ENCODE data around the gene TOLLIP.

The TOLLIP gene

GRCh38 chr11:1225386-1226225 lies 83.8 kb downstream of the TOLLIP start:
- Histone ChIP-seq H3K27ac (no peak overlapping the region), H3K4me2 (ENCODE audit: low read length) (no peak overlapping the region), H3K4me1 (no peaks in the 10 kb centered on the region), H3K4me3 (ENCODE audit: low read depth, low read length) (no peak overlapping the region), H3K9me3 (ENCODE audit: control insufficient read depth, low read length) (no peaks in the 10 kb centered on the region), H3K79me2 (no peaks in the 10 kb centered on the region), H2AFZ (no peak overlapping the region), H3K36me3 (ENCODE audit: control insufficient read depth, insufficient read depth, low read length) (no peaks in the 10 kb centered on the region), H3K9ac (no peak overlapping the region), H3K27me3 (ENCODE audit: control insufficient read depth, insufficient read depth, low read length) (no peaks in the 10 kb centered on the region)
- no peak for TF ChIP-seq CTCF (IDR thresholded peaks at IDR 0.05)

GRCh38 chr11:1224491-1225385 lies 84.7 kb downstream of the TOLLIP start:
- no peaks in the 10 kb centered on the region for H3K27me3 ChIP-seq (ENCODE audit: control insufficient read depth, insufficient read depth, low read length)
- TF ChIP-seq CTCF (IDR thresholded peaks at IDR 0.05) = no peak
- no peak overlapping the region for H3K27ac ChIP-seq

More at GRCh38 chr11:1224491-1225385, 84.7 kb downstream of the TOLLIP start:
- Histone ChIP-seq H3K9ac (no peak overlapping the region), H2AFZ (no peak overlapping the region), H3K9me3 (ENCODE audit: control insufficient read depth, low read length) (no peaks in the 10 kb centered on the region), H3K4me1 (no peaks in the 10 kb centered on the region), H3K4me3 (ENCODE audit: low read depth, low read length) (no peak overlapping the region), H3K79me2 (no peaks in the 10 kb centered on the region), H3K36me3 (ENCODE audit: control insufficient read depth, insufficient read depth, low read length) (no peaks in the 10 kb centered on the region), H3K4me2 (ENCODE audit: low read length) (no peak overlapping the region)

Data from parathyroid adenoma (tissue), 2 donors.